HUES64 (cell line): Measurements from ENCODE around the gene ELFN2.

Experiments
- H3K27ac ChIP-seq: 2 replicates; pipeline ENCODE4 v1.7.0; 2013; ENCODE audit warnings: low read depth, low read length, inconsistent platforms
- H3K27me3 ChIP-seq: 2 replicates; pipeline ENCODE4 v1.6.1; 2013; ENCODE audit warnings: mild to moderate bottlenecking, low read length; ENCODE audit not compliant: insufficient read depth
- H3K36me3 ChIP-seq: 2 replicates; pipeline ENCODE4 v1.6.1; 2013; ENCODE audit warnings: mild to moderate bottlenecking, low read length; ENCODE audit not compliant: insufficient read depth
- H3K4me1 ChIP-seq: 2 replicates; pipeline ENCODE4 v1.6.1; 2013; ENCODE audit warnings: mild to moderate bottlenecking, low read length, moderate library complexity; ENCODE audit not compliant: insufficient read depth
- H3K4me3 ChIP-seq: 2 replicates; pipeline ENCODE4 v1.5.1; 2013; ENCODE audit warnings: mild to moderate bottlenecking, low read length, moderate library complexity
- H3K9ac ChIP-seq: 2 replicates; pipeline ENCODE4 v1.6.1; 2013; ENCODE audit warnings: mild to moderate bottlenecking, low read depth, low read length
- H3K9me3 ChIP-seq: 2 replicates; pipeline ENCODE4 v1.6.1; 2013; ENCODE audit warnings: low read depth, low read length; ENCODE audit not compliant: insufficient read depth
- WGBS: fragments of 150-250, 120-280 bp; methylation state at CpG from one replicate; pipeline ENCODE4 v1.1.7; 2013; ENCODE audit warnings: missing lambda C conversion rate; 5-methylcytosine and 5-hydroxymethylcytosine counted together

Gene ELFN2

DNA sequence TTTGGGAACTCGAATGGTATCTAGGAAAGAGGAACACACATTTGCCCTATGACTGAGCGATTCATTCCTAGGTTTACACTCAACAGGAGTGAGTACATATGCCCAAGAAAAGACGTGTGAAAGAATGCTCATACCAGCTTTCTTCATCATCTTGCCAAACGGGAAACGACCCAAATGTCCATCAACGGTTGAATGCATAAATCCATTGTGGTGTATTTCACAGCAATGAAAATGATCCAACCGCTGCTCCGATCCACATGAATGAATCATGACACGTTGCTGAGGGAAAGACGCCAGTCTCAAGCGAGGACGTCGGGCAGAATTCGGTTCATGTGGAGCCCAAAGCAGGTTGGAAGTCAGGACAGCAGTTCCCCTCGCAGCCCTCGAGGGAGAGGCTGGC lies 73.4 kb downstream of the ELFN2 start:
- no peak overlapping the region for H3K4me3 ChIP-seq
- no peak overlapping the region for H3K9ac ChIP-seq
- H3K9me3 ChIP-seq: no peaks in the 10 kb centered on the region
- H3K4me1 ChIP-seq: no peaks in the 10 kb centered on the region
- H3K36me3 ChIP-seq: no peaks in the 10 kb centered on the region
- no peak overlapping the region for H3K27ac ChIP-seq
- 93% methylated on average over 16 of the region's 16 CpGs for WGBS
- H3K27me3 ChIP-seq: no peaks in the 10 kb centered on the region

DNA sequence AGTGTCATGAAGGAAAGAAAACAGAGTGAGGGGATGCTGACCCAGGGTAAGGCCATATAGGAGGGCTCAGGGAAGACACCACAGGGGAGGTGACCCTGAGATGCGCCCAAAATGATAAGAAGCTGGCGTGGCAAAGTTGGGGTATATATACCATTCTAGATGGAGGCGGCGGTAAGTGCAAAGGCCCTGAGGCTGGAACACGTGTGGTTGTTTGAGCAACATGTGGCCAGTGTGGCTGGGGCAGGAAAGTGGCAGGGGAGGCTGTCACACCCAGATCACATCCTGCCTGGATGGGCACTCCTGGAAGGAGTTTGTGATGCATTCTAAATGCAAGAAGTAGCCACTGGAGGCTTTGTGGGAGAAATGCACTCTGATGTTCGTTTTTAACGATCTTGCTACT lies 74.8 kb downstream of the ELFN2 start:
- H3K36me3 ChIP-seq: no peaks in the 10 kb centered on the region
- H3K9ac ChIP-seq: no peak overlapping the region
- no peaks in the 10 kb centered on the region for H3K27me3 ChIP-seq
- 86% methylated on average over 7 of the region's 7 CpGs for WGBS
- H3K9me3 ChIP-seq: no peaks in the 10 kb centered on the region
- no peak overlapping the region for H3K27ac ChIP-seq
- no peak overlapping the region for H3K4me3 ChIP-seq
- no peaks in the 10 kb centered on the region for H3K4me1 ChIP-seq

DNA sequence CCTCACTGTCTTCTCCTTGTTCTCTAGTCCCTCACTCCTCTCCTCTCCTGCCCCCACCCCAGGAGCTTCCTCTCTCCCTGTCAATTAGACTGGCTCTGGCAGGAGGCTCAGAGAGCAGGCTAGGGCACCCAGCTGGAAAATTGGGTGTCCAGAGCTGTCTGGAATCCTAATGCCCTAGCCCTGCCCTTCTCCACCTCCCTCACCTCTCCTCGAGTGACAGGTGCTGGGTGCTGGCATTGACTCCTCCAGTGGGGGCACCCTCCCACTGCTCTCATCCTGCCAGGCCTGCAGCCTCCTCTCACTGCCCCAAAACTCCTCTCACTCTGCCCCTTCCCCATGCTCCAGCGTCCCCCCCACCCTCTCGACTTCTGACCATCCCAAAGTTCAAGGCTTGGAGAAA lies 76.0 kb downstream of the ELFN2 start:
- H3K4me1 ChIP-seq: no peaks in the 10 kb centered on the region
- H3K4me3 ChIP-seq: no peak overlapping the region
- no peaks in the 10 kb centered on the region for H3K36me3 ChIP-seq
- H3K27ac ChIP-seq: no peak overlapping the region
- 82% methylated on average over 3 of the region's 3 CpGs for WGBS
- H3K9me3 ChIP-seq: no peaks in the 10 kb centered on the region
- H3K9ac ChIP-seq: no peak overlapping the region
- no peaks in the 10 kb centered on the region for H3K27me3 ChIP-seq

DNA sequence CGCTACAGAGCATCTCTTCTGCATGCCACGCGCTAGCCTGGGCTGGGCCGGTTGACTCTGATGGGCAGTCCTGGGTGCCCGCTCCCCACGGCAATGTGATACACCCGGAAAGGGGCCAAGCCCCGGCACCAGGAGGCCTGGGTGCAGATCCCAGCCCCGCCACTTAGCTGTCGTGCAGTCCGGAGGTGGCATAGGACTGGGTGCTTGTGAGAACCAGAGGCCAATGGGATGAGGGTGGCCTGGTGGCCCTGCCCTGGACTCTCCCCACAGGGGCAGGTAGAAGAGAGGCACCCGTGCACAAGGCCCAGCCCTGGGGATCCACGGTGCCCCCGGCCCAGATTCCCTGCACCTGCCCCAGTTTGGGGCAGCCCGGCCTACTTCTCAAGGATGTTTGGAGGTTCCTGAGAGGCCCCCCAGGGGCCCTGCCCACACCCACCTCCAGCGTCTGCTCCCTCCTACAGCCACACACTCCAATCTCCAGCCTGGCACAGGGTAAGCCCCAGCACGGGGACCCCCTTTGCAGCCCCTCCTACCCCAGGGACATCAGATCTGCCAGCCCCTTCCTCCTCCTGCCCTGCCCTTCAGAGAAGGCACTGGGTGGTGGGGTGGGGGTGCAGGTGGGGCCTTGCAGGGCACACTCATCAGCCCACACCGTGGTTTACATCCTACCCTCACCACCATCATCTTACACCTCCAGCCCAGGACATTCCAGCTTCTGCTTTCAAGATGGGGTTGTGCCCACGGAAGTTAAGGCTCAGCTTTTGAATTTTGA lies 78.0 kb downstream of the ELFN2 start:
- WGBS: 95% methylated on average over 19 of the region's 19 CpGs
- Histone ChIP-seq H3K27me3 (no peaks in the 10 kb centered on the region), H3K9ac (no peak overlapping the region)

DNA sequence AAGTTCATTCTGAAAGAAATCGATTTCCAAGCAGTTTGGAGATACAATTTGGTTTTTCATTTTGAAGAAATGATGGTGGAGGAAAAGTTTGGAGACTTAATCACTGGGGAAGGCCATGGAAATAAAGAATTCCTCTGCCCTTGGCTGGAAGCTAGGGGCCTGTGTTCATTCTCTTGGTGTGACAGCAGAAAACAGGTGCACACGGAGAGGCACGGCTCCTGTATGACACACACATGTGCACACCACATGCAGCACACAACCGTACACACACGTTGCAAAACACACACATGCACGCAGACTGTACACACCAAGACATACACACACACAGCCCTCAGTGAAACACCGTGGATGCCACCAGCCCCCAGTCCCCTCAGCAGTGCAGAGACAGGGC lies 80.8 kb downstream of the ELFN2 start:
- no peaks in the 10 kb centered on the region for H3K4me1 ChIP-seq
- no peaks in the 10 kb centered on the region for H3K27me3 ChIP-seq
- no peak overlapping the region for H3K9ac ChIP-seq
- H3K9me3 ChIP-seq: no peaks in the 10 kb centered on the region
- H3K27ac ChIP-seq: no peak overlapping the region
- no peak overlapping the region for H3K4me3 ChIP-seq
- WGBS: 92% methylated on average over 7 of the region's 7 CpGs
- H3K36me3 ChIP-seq: no peaks in the 10 kb centered on the region

More for the DNA sequence above, 78.0 kb downstream of the ELFN2 start:
- H3K27ac ChIP-seq: no peak overlapping the region
- H3K4me1 ChIP-seq: no peaks in the 10 kb centered on the region
- no peaks in the 10 kb centered on the region for H3K36me3 ChIP-seq
- no peaks in the 10 kb centered on the region for H3K9me3 ChIP-seq
- no peak overlapping the region for H3K4me3 ChIP-seq

DNA sequence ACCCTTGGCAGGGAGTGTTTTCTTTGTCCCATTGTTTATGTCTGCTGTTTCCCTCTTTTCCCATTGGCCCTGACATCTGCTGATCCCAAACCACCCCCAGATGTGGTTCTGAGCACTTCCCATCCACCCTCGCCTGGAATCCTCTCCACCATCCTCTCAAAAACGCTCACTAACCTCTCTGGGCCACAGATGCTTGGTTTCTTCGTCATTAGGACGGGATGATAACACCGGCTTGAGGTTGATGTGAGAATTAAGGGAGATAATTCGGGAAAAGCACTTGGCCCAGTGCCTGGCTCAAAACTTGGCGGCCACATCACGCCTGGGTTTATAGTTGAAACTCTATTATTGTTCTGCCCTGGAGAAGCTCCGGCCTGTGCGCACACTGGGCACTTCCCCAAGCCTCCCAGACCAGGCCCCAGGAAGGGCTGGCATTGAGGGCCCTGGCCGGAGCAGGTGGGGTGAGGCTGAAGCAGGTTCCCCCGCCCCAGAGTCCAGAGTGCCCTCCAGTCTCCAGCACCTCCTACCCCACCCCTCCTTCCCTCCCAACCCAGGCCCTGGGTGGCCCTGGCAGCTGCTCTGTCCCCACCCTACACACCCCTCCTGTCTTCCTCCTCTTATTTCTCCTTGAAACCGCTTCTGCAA lies 81.3 kb downstream of the ELFN2 start:
- no peak overlapping the region for H3K9ac ChIP-seq
- H3K36me3 ChIP-seq: no peaks in the 10 kb centered on the region
- no peak overlapping the region for H3K27ac ChIP-seq
- no peaks in the 10 kb centered on the region for H3K4me1 ChIP-seq
- no peak overlapping the region for H3K4me3 ChIP-seq
- WGBS: 80% methylated on average over 13 of the region's 13 CpGs
- H3K9me3 ChIP-seq: no peaks in the 10 kb centered on the region
- no peaks in the 10 kb centered on the region for H3K27me3 ChIP-seq

DNA sequence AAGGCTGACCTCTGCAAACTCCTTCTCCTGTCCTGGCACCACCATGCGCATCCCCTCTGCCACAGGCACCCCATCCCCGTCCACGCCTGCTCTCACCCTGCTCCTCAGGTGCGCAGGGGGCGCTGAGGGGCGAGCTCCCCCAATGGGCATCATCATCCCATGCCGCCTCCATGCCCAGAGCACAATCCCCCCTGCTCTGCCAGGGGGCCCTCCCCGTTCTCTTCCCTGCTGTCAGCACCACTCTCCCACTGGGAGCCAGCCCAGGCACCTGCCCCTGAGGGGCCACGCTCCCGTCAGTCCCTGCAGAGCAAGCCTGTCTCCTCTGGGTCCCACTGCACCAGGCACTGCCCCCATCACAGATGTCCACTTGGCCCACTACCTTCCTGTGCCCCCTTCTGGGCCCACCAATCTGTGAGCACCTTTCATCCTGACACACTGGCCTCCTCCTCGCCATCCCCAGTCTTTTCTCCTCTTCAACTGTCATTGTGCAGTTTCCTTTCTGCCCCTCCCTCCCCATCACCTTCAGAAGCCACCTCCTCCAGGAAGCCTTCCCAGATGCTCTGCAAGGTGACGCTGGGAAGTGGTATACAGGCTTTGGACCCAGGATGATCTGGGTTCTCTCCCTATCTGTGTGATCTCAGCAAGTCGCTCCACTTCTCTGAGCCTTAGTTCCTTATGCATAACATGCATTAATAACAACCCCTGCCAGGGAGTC lies 82.4 kb downstream of the ELFN2 start:
- Histone ChIP-seq H3K36me3 (no peaks in the 10 kb centered on the region), H3K9ac (no peak overlapping the region), H3K4me1 (no peaks in the 10 kb centered on the region; the same call in 1 of the 2 replicates), H3K4me3 (no peak overlapping the region), H3K27ac (no peak overlapping the region), H3K27me3 (no peaks in the 10 kb centered on the region; the same call in 1 of the 2 replicates), H3K9me3 (no peaks in the 10 kb centered on the region)
- 77% methylated on average over 13 of the region's 13 CpGs for WGBS

DNA sequence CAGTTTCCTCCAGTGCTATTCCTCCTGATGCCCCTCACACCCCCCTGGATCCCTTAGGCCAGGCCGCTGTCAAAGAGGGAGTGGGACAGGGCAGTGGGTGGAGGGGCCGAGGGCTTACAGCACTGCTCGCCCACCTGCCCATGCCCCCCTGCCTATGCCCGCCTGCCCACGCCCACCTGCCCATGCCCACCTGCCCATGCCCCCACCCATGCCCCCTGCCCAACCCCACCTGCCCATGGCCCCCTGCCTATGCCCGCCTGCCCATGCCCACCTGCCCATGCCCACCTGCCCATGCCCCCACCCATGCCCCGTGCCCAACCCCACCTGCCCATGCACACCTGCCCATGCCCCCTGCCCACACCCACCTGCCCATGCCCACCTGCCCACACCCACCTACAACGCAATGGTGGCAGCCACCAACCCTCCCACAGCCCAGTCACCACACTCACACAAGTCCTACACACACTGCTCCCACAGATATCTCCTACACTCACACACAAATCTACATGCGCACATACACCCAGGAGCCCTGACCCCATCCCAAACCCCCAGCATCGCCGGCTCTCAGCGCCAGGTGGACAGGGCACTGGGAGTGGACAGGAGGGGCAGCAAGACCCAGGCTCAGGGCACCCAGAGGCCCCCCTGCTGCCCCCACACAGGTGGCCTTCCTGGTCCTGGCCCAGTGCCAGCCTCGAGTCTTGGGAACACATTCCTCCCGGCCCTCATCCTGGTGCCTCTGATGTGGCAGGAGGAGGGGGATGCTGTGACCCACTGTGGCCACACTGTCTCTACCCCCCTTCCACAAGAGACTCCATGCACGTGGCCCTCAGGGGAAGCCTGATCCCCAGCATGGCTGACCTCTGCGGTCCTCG lies 83.2 kb downstream of the ELFN2 start:
- WGBS: 86% methylated on average over 15 of the region's 17 CpGs
- Histone ChIP-seq H3K36me3 (no peaks in the 10 kb centered on the region), H3K27ac (no peak overlapping the region), H3K9ac (no peak overlapping the region), H3K4me1 (no peaks in the 10 kb centered on the region; the same call in 1 of the 2 replicates), H3K4me3 (no peak overlapping the region), H3K9me3 (no peaks in the 10 kb centered on the region), H3K27me3 (no peaks in the 10 kb centered on the region; the same call in 1 of the 2 replicates)

DNA sequence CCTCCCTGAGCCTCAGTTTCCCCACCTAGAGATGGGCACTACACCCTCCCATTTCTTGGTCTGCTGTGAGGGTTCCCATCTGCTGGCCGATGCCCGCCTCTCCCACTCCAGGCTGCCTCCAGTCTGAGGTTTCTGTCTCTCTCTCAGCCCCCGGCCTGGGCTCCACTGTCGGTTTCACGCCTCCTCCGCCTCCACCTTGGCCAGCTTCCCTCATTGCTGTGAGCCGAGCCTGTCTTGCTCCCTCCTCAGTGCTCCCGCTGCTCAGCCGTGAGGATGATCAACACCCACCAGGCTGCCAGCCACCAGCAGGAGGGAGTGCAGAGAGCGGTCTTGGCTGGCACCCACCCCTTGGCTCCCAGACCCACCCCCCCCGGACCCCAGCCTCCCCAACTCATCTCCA lies 83.9 kb downstream of the ELFN2 start:
- Histone ChIP-seq H3K27ac (no peak overlapping the region), H3K4me1 (no peaks in the 10 kb centered on the region; the same call in 1 of the 2 replicates), H3K27me3 (no peaks in the 10 kb centered on the region; the same call in 1 of the 2 replicates), H3K9me3 (no peaks in the 10 kb centered on the region), H3K9ac (no peak overlapping the region), H3K4me3 (no peak overlapping the region), H3K36me3 (no peaks in the 10 kb centered on the region)
- WGBS: 85% methylated on average over 11 of the region's 11 CpGs

DNA sequence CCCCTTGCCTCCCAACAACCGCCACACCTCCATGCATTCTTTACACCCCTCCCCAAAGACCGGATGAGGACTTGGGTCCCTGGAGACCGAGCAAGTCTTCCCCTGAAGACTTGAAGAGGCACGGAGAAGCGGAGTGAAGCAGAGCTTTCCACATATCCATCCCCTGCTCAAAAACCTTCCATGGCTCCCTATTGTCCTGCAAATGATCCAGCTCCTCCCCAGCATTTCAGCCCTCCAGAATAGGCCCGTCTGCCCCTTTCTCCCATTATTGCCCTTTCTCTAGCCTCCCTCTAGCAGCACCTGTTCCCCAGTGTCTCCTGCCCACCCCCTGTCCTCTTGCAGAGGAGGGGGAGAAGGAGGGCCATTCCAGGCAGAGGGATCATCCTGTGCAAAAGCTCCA lies 85.2 kb downstream of the ELFN2 start:
- Histone ChIP-seq H3K27me3 (no peaks in the 10 kb centered on the region; the same call in 1 of the 2 replicates), H3K36me3 (no peaks in the 10 kb centered on the region), H3K27ac (no peak overlapping the region), H3K4me1 (no peaks in the 10 kb centered on the region; the same call in 1 of the 2 replicates), H3K4me3 (no peak overlapping the region), H3K9me3 (no peaks in the 10 kb centered on the region), H3K9ac (no peak overlapping the region)
- WGBS: 43% methylated on average over 6 of the region's 6 CpGs
